Progenitor cell of endocrine pancreas (in vitro differentiated cells): ENCODE measurements around the gene FAM193A. TPM values are rescaled to one million over a fixed set of nuclear protein-coding genes. Genes with fewer than 3 reads are reported as not detected.
"Not testable (repeated sequence)": the region's sequence is repeated elsewhere in the genome, so short reads cannot be mapped to it uniquely, and the experiment has no call there.

Experiments used
- DNase-seq: peaks from one replicate; pipeline ENCODE4 v3.0.0; 2021; ENCODE audit warnings: low spot score; ENCODE audit not compliant: unreplicated experiment
- H3K27ac Mint-ChIP-seq: 2 replicates; pipeline ENCODE4 v1.8.0; 2021; ENCODE audit warnings: mild to moderate bottlenecking, moderate library complexity, mixed read lengths
- H3K27me3 Mint-ChIP-seq: 2 replicates; pipeline ENCODE4 v1.8.0; 2021; ENCODE audit warnings: mixed read lengths
- H3K36me3 Mint-ChIP-seq: 2 replicates; pipeline ENCODE4 v1.8.0; 2022; ENCODE audit warnings: mixed read lengths; ENCODE audit not compliant: insufficient read depth
- H3K4me1 Mint-ChIP-seq: 2 replicates; pipeline ENCODE4 v1.8.0; 2021; ENCODE audit warnings: low read depth, mixed read lengths
- H3K4me3 Mint-ChIP-seq: 2 replicates; pipeline ENCODE4 v1.8.0; 2021; ENCODE audit warnings: low read depth, mild to moderate bottlenecking, moderate library complexity, mixed read lengths
- H3K9me3 Mint-ChIP-seq: 2 replicates; pipeline ENCODE4 v1.8.0; 2021; ENCODE audit warnings: low read depth, mixed read lengths
- total RNA-seq: library from RNA; stranded (reverse); gene quantifications from 2 replicates; pipeline ENCODE4 v1.2.1, GENCODE V29; 2021
- TF ChIP-seq, protein P1 (sequence below): fragments of 200-600 bp; sonication (generic); IDR thresholded peaks from one replicate; pipeline ENCODE4 v1.5.0; 2021; ENCODE audit warnings: antibody characterized with exemption, mild to moderate bottlenecking; ENCODE audit not compliant: unreplicated experiment

The FAM193A gene
- total RNA-seq, 1 donor from 2014 or later, result 53.4 TPM

DNA sequence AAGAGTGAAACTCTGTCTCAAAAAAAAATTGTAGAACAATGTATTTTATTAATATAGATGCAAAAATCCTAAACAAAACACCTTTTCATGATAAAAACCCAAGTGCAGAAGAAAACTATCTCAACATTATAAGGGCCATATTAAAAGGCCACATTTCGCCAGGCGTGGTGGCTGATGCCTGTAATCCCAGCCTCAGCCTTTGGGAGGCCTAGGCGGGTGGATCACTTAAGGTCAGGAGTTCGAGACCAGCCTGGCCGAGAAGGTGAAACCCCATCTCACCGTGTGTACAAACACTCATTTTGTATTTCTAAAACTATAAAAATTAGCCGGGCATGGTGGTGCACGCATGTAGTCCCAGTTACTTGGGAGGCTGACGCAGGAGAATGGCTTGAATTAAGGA lies 9.9 kb upstream of the FAM193A start:
- TF ChIP-seq, protein P1, sequence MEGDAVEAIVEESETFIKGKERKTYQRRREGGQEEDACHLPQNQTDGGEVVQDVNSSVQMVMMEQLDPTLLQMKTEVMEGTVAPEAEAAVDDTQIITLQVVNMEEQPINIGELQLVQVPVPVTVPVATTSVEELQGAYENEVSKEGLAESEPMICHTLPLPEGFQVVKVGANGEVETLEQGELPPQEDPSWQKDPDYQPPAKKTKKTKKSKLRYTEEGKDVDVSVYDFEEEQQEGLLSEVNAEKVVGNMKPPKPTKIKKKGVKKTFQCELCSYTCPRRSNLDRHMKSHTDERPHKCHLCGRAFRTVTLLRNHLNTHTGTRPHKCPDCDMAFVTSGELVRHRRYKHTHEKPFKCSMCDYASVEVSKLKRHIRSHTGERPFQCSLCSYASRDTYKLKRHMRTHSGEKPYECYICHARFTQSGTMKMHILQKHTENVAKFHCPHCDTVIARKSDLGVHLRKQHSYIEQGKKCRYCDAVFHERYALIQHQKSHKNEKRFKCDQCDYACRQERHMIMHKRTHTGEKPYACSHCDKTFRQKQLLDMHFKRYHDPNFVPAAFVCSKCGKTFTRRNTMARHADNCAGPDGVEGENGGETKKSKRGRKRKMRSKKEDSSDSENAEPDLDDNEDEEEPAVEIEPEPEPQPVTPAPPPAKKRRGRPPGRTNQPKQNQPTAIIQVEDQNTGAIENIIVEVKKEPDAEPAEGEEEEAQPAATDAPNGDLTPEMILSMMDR, result no peak
- H3K4me1 Mint-ChIP-seq, result no peaks in the 10 kb centered on the region
- no peak overlapping the region for H3K27ac Mint-ChIP-seq
- H3K4me3 Mint-ChIP-seq, result no peak overlapping the region
- no peak for DNase-seq
- H3K27me3 Mint-ChIP-seq, result no peaks in the 10 kb centered on the region
- H3K36me3 Mint-ChIP-seq, result no peaks in the 10 kb centered on the region
- no peaks in the 10 kb centered on the region for H3K9me3 Mint-ChIP-seq

DNA sequence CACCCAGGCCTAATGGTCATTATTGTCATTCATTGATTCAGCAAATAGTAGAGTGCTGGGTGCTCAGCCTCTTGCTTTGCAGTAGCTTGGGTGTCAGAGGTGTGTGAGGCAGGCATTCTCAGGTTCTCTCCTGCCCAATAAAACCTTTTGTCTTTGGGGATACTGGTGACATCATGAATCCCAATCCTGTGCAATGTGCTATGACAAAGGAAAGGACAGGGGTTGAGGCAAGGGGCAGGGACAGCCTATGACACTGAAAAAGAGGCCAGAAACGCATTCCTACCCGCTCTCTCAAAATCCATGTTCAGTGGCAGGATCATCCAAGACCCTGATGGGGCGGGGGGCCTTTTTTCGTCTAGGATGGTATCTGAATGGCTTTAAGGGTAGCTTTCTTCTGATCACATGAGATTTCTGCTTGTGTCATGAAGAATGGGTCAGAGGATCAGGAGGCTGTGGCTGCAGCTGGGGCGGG lies 1.5 kb upstream of the FAM193A start:
- peak overlapping the region; percentile 99 for H3K27ac Mint-ChIP-seq
- H3K9me3 Mint-ChIP-seq, result no peaks in the 10 kb centered on the region
- H3K27me3 Mint-ChIP-seq, result no peaks in the 10 kb centered on the region
- peaks cover 16% of the 10 kb centered on the region for H3K4me1 Mint-ChIP-seq
- peak overlapping the region; percentile 94 for H3K4me3 Mint-ChIP-seq
- no peak for DNase-seq
- H3K36me3 Mint-ChIP-seq, result peaks cover 3% of the 10 kb centered on the region
- TF ChIP-seq, protein P1, result no peak

DNA sequence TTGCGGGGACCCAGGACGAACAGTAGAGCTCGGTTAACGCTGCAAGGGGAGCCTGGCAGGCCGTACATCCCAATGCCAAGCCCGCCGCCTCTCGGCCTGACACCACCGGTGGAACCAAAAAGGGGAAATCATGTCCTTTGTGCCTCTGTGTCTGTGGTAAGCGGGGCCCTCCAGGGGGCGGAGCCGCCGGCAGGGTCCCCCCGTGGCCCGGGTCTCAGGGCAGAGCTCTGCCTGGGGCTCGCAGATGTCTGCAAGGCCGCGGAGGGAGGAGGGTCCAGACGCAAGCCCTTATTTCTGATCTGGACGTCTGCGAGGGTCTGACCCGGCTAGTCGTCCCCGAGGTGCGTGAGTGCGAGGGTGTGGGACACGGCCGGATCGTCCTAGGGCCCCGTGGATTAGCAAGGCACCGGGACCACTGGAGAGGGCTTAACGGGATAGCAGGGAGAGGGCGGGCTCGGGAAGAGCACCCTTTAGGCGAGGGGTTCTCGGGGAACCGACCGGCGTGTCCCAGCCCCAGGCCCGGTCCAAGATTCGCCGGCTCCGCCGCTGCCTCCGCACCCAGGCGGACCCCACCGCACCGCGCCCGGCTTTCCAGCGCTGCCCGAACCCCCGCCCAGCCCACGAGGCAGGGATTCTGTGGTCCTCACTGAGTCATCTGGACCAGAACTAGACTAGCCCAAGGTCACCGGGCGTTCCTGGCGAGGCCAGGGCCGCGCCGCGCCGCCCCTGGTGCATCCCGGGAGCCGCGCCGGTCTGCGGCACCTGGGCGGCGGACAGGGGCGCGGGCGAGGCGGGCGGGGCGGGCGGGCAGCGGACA lies 863 bp upstream of the FAM193A start:
- Mint-ChIP-seq H3K27ac (peak overlapping the region; percentile 99), H3K4me3 (peak overlapping the region; percentile 94), H3K27me3 (no peaks in the 10 kb centered on the region), H3K36me3 (peaks cover 3% of the 10 kb centered on the region), H3K9me3 (no peaks in the 10 kb centered on the region), H3K4me1 (peaks cover 16% of the 10 kb centered on the region)
- peak; percentile 51 for DNase-seq
- TF ChIP-seq, protein P1, result peak; percentile 39

DNA sequence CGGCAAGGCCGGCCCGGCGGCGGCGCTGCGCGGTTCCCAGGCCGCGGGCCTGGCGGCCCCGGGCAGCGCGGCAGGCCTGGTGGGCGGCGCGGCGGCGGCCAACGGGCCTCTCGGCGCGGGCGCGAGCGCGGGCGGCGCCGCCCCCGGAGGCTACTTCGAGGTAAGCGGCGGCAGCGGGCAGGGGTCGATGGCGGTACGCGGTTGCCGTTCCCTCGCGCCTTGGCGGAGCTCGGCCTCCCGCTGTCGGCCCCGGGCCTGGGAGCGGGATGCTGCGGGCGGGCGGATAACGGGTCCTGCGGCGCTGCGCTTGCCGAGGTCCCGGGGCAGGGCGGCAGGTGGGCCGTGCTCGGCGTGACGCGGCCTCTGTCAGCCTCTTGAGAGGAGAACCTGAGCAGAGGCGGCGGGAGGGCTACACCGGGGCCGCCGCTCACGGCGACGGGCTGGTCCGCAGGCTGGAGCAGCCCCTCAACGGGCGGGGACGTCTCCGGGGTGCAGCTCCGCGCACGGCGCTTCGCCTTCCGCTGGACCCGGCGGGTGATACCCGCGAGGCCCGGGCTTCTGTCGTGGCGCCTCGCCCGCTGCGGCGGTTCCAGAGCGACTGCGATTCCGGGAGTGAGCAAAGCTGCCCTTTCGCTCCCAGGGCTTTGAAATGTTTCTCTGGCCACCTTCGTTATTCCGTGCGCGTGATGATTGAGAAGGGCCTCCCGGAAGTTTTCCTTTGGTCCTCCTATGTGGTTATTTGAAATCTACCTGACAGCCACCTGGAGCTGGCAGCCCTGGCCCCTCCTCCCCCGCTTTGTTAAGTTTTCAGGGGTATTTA lies 774 bp downstream of the FAM193A start:
- peaks cover 16% of the 10 kb centered on the region for H3K4me1 Mint-ChIP-seq
- peak overlapping the region; percentile 97 for H3K27ac Mint-ChIP-seq
- no peaks in the 10 kb centered on the region for H3K9me3 Mint-ChIP-seq
- H3K36me3 Mint-ChIP-seq, result peaks cover 3% of the 10 kb centered on the region
- H3K4me3 Mint-ChIP-seq, result peak overlapping the region; percentile 89
- peak; percentile 35 for DNase-seq
- TF ChIP-seq, protein P1, result no peak
- no peaks in the 10 kb centered on the region for H3K27me3 Mint-ChIP-seq

DNA sequence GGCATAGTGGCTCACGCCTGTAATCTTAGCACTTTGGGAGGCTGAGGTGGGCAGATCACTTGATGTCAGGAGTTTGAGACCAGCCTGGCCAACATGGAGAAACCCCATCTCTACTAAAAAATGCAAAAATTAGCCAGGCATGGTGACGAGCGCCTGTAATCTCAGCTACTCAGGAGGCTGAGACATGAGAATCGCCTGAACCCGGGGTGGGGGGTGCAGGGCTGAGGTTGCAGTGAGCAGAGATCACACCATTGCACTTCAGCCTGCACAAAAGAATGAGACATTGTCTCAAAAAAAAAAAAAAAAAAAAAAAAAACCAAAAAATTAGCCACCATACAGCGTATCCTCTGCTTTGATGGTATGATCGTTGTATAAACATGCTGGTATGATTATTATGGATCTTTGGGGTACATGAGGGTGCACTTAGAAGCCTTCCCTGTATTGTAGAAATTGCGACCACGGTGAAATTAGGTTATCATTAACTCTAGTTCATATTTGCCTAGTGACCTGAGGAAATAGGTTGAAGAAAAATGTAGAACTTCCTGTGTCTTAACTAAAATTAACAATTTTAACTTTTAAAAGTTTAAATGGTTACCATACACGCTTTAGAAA lies 7.2 kb downstream of the FAM193A start:
- H3K4me3 Mint-ChIP-seq, result not testable (repeated sequence)

More for the DNA sequence above, 7.2 kb downstream of the FAM193A start:
- not testable (repeated sequence) for H3K4me1 Mint-ChIP-seq, H3K27ac Mint-ChIP-seq, H3K36me3 Mint-ChIP-seq, H3K9me3 Mint-ChIP-seq, H3K27me3 Mint-ChIP-seq, DNase-seq
